MM.1S (cell line): Measurements from ENCODE around the gene ZNF79.

Source experiments
- DNase-seq: peaks from one replicate; pipeline ENCODE4 v3.0.0-alpha.2; 2015
- H2AFZ ChIP-seq: fragments of 300-600 bp; sonication (generic); 2 replicates; pipeline ENCODE4 v1.6.0; 2016; ENCODE audit warnings: antibody characterized with exemption, low read length
- H3F3A ChIP-seq: fragments of 300-600 bp; sonication (generic); 2 replicates; pipeline ENCODE4 v1.6.1; 2016; ENCODE audit warnings: mild to moderate bottlenecking, antibody characterized with exemption, low read length, moderate library complexity, mixed read lengths; ENCODE audit not compliant: insufficient read depth
- H3K27ac ChIP-seq: fragments of 300-600 bp; sonication (generic); 2 replicates; pipeline ENCODE4 v1.5.1; 2016; ENCODE audit warnings: mild to moderate bottlenecking, low read length
- H3K27me3 ChIP-seq: fragments of 300-600 bp; sonication (generic); replicated peaks from 2 replicates; pipeline ENCODE4 v1.6.0; 2016; ENCODE audit warnings: low read length; ENCODE audit not compliant: insufficient read depth
- H3K36me3 ChIP-seq: fragments of 300-600 bp; sonication (generic); replicated peaks from 2 replicates; pipeline ENCODE4 v1.6.1; 2016; ENCODE audit warnings: mild to moderate bottlenecking, low read length, mixed read lengths; ENCODE audit not compliant: insufficient read depth
- H3K4me1 ChIP-seq: fragments of 300-600 bp; sonication (generic); 2 replicates; pipeline ENCODE4 v1.6.1; 2016; ENCODE audit warnings: low read length, mixed read lengths
- H3K4me2 ChIP-seq: fragments of 300-600 bp; sonication (generic); 2 replicates; pipeline ENCODE4 v1.6.0; 2016; ENCODE audit warnings: low read depth, low read length
- H3K4me3 ChIP-seq: fragments of 300-600 bp; sonication (generic); 2 replicates; pipeline ENCODE4 v1.5.1; 2016; ENCODE audit warnings: low read length, mixed read lengths
- H3K79me2 ChIP-seq: fragments of 300-600 bp; sonication (generic); 2 replicates; pipeline ENCODE4 v1.6.1; 2016; ENCODE audit warnings: mixed run types, low read length, mixed read lengths
- H3K9ac ChIP-seq: fragments of 300-600 bp; sonication (generic); 2 replicates; pipeline ENCODE4 v1.6.1; 2016; ENCODE audit warnings: low read length, mixed read lengths
- H3K9me2 ChIP-seq: fragments of 300-600 bp; sonication (generic); replicated peaks from 2 replicates; pipeline ENCODE4 v1.6.1; 2016; ENCODE audit warnings: mild to moderate bottlenecking, low read length, mixed read lengths; ENCODE audit not compliant: insufficient read depth
- H3K9me3 ChIP-seq: fragments of 300-600 bp; sonication (generic); replicated peaks from 2 replicates; pipeline ENCODE4 v1.6.1; 2016; ENCODE audit warnings: mild to moderate bottlenecking, low read length, mixed read lengths; ENCODE audit not compliant: insufficient read depth
- H4K20me1 ChIP-seq: fragments of 300-600 bp; sonication (generic); 2 replicates; pipeline ENCODE4 v1.6.1; 2016; ENCODE audit warnings: mild to moderate bottlenecking, low read length, moderate library complexity, mixed read lengths; ENCODE audit not compliant: insufficient read depth
- CTCF ChIP-seq: fragments of 300-600 bp; sonication (generic); IDR thresholded peaks from 2 replicates; pipeline ENCODE4 v1.5.1; 2016; ENCODE audit warnings: antibody characterized with exemption, low read length, mixed read lengths
- EZH2 ChIP-seq: fragments of 300-600 bp; sonication (generic); optimal IDR thresholded peaks from 2 replicates; pipeline ENCODE3; 2017; ENCODE audit warnings: low read depth, mild to moderate bottlenecking, antibody characterized with exemption, low read length, mixed read lengths
- EZH2phosphoT487 ChIP-seq: fragments of 300-600 bp; sonication (generic); IDR thresholded peaks from 2 replicates; pipeline ENCODE4 v1.6.1; 2018; ENCODE audit warnings: antibody characterized with exemption, low read length

ZNF79 gene

GRCh38 chr9:127437497-127438264, 13.5 kb downstream of the ZNF79 start:
- DNase-seq: no peak
- no peak for TF ChIP-seq EZH2
- no peak for TF ChIP-seq CTCF
- no peak for TF ChIP-seq EZH2phosphoT487
- Histone ChIP-seq H3K4me3 (no peak overlapping the region), H3K36me3 (peaks cover 11% of the 10 kb centered on the region), H3K27ac (no peak overlapping the region), H3K9me3 (no peaks in the 10 kb centered on the region), H3K9me2 (no peaks in the 10 kb centered on the region), H3K79me2 (peaks cover under 1% of the 10 kb centered on the region; the same call in 1 of the 2 replicates), H3F3A (no peaks in the 10 kb centered on the region), H4K20me1 (no peaks in the 10 kb centered on the region), H3K4me2 (no peak overlapping the region), H3K27me3 (no peaks in the 10 kb centered on the region), H2AFZ (no peak overlapping the region), H3K4me1 (no peaks in the 10 kb centered on the region), H3K9ac (no peak overlapping the region)

GRCh38 chr9:127438394-127438793, 14.2 kb downstream of the ZNF79 start:
- H3K9me2 ChIP-seq: no peaks in the 10 kb centered on the region
- no peak overlapping the region for H3K27ac ChIP-seq
- H3K36me3 ChIP-seq: peaks cover 11% of the 10 kb centered on the region
- H3K4me3 ChIP-seq: no peak overlapping the region
- no peaks in the 10 kb centered on the region for H3F3A ChIP-seq
- H2AFZ ChIP-seq: no peak overlapping the region
- TF ChIP-seq EZH2: no peak
- H4K20me1 ChIP-seq: no peaks in the 10 kb centered on the region
- H3K4me2 ChIP-seq: no peak overlapping the region
- H3K4me1 ChIP-seq: no peaks in the 10 kb centered on the region
- H3K9ac ChIP-seq: no peak overlapping the region
- no peaks in the 10 kb centered on the region for H3K79me2 ChIP-seq
- H3K9me3 ChIP-seq: no peaks in the 10 kb centered on the region
- H3K27me3 ChIP-seq: no peaks in the 10 kb centered on the region
- DNase-seq: no peak

GRCh38 chr9:127444283-127444920, 20.2 kb downstream of the ZNF79 start:
- Histone ChIP-seq H3K27ac (no peak overlapping the region), H3F3A (peaks cover 54% of the 10 kb centered on the region), H3K36me3 (peaks cover 14% of the 10 kb centered on the region)

More at GRCh38 chr9:127444283-127444920, 20.2 kb downstream of the ZNF79 start:
- H3K9me2 ChIP-seq: no peaks in the 10 kb centered on the region
- H4K20me1 ChIP-seq: peaks cover 28% of the 10 kb centered on the region
- H3K4me2 ChIP-seq: no peak overlapping the region
- H2AFZ ChIP-seq: no peak overlapping the region
- H3K27me3 ChIP-seq: no peaks in the 10 kb centered on the region
- H3K4me3 ChIP-seq: no peak overlapping the region
- no peak for DNase-seq
- H3K79me2 ChIP-seq: peaks cover 20% of the 10 kb centered on the region
- H3K9me3 ChIP-seq: no peaks in the 10 kb centered on the region
- no peak for TF ChIP-seq EZH2
- TF ChIP-seq CTCF: no peak
- TF ChIP-seq EZH2phosphoT487: no peak
- H3K4me1 ChIP-seq: peaks cover 6% of the 10 kb centered on the region
- no peak overlapping the region for H3K9ac ChIP-seq
